Mesothelial cell of epicardium (in vitro differentiated cells): ENCODE results near the gene ATAD2B. TPM values are rescaled to one million over a fixed set of nuclear protein-coding genes. Genes with fewer than 3 reads are reported as not detected.
A peak's percentile ranks its signal among the peaks of the same experiment; 100 is the strongest.

ENCODE experiments used
- DNase-seq, 2 experiments: peaks; one replicate each; pipeline ENCODE4 v3.0.0; 2021; ENCODE audit warnings: low spot score in 2 of 2; ENCODE audit not compliant: unreplicated experiment in 2 of 2
- H3K27ac Mint-ChIP-seq: 2 replicates; pipeline ENCODE4 v1.8.0; 2021; ENCODE audit warnings: mixed read lengths
- H3K27me3 Mint-ChIP-seq: 2 replicates; pipeline ENCODE4 v1.8.0; 2021; ENCODE audit warnings: low read depth, mixed read lengths
- H3K36me3 Mint-ChIP-seq: 2 replicates; pipeline ENCODE4 v1.8.0; 2021; ENCODE audit warnings: mixed read lengths
- H3K4me1 Mint-ChIP-seq: 2 replicates; pipeline ENCODE4 v1.8.0; 2021; ENCODE audit warnings: mixed read lengths
- H3K4me3 Mint-ChIP-seq: 2 replicates; pipeline ENCODE4 v1.8.0; 2021; ENCODE audit warnings: mild to moderate bottlenecking, moderate library complexity, mixed read lengths
- H3K9me3 Mint-ChIP-seq: 2 replicates; pipeline ENCODE4 v1.8.0; 2021; ENCODE audit warnings: mixed read lengths
- CTCF ChIP-seq: fragments of 200-600 bp; sonication (generic); IDR thresholded peaks from one replicate; pipeline ENCODE4 v1.5.0; 2021; ENCODE audit warnings: antibody characterized with exemption; ENCODE audit not compliant: unreplicated experiment
- total RNA-seq: library from RNA; stranded (reverse); gene quantifications from 3 replicates; pipeline ENCODE4 v1.2.1, GENCODE V29; 2021

The ATAD2B gene
- total RNA-seq, 1 donor from 2014 or later: 35.6 TPM

GRCh38 chr2:23859234-23859633 lies 67.7 kb downstream of the ATAD2B start:
- H3K9me3 Mint-ChIP-seq: no peaks in the 10 kb centered on the region
- peaks cover 4% of the 10 kb centered on the region for H3K4me1 Mint-ChIP-seq
- H3K4me3 Mint-ChIP-seq: no peak overlapping the region
- DNase-seq: no peak
- H3K27ac Mint-ChIP-seq: no peak overlapping the region
- no peaks in the 10 kb centered on the region for H3K27me3 Mint-ChIP-seq
- no peak for TF ChIP-seq CTCF
- peaks cover 26% of the 10 kb centered on the region for H3K36me3 Mint-ChIP-seq

- H3K27ac Mint-ChIP-seq: peak overlapping the region; percentile 57
- H3K27me3 Mint-ChIP-seq: no peaks in the 10 kb centered on the region
- no peak overlapping the region for H3K4me3 Mint-ChIP-seq
- H3K9me3 Mint-ChIP-seq: no peaks in the 10 kb centered on the region
- no peak for DNase-seq
- no peak for TF ChIP-seq CTCF
- peaks cover 17% of the 10 kb centered on the region for H3K36me3 Mint-ChIP-seq
- H3K4me1 Mint-ChIP-seq: no peaks in the 10 kb centered on the region
Observed at GRCh38 chr2:23850564-23851256, 76.2 kb downstream of the ATAD2B start.

- TF ChIP-seq CTCF: no peak
- no peaks in the 10 kb centered on the region for H3K27me3 Mint-ChIP-seq
- H3K36me3 Mint-ChIP-seq: peaks cover 42% of the 10 kb centered on the region
- H3K4me1 Mint-ChIP-seq: no peaks in the 10 kb centered on the region
- no peak for DNase-seq
- no peak overlapping the region for H3K27ac Mint-ChIP-seq
- H3K4me3 Mint-ChIP-seq: no peak overlapping the region
- peaks cover 22% of the 10 kb centered on the region for H3K9me3 Mint-ChIP-seq
Observed at GRCh38 chr2:23844905-23845304, 82.0 kb downstream of the ATAD2B start.

GRCh38 chr2:23843051-23843976 lies 83.6 kb downstream of the ATAD2B start:
- no peak overlapping the region for H3K27ac Mint-ChIP-seq
- no peaks in the 10 kb centered on the region for H3K4me1 Mint-ChIP-seq
- TF ChIP-seq CTCF: no peak
- no peak overlapping the region for H3K4me3 Mint-ChIP-seq
- peaks cover 45% of the 10 kb centered on the region for H3K36me3 Mint-ChIP-seq
- H3K27me3 Mint-ChIP-seq: no peaks in the 10 kb centered on the region
- DNase-seq: no peak
- H3K9me3 Mint-ChIP-seq: peaks cover 26% of the 10 kb centered on the region

- Mint-ChIP-seq H3K4me3 (no peak overlapping the region), H3K4me1 (no peaks in the 10 kb centered on the region), H3K27me3 (no peaks in the 10 kb centered on the region), H3K9me3 (peaks cover 24% of the 10 kb centered on the region), H3K36me3 (peaks cover 51% of the 10 kb centered on the region), H3K27ac (no peak overlapping the region)
- DNase-seq: no peak
- TF ChIP-seq CTCF: no peak
Observed at GRCh38 chr2:23839919-23840578, 86.9 kb downstream of the ATAD2B start.
